CD4-positive, alpha-beta T cell treated with Interferon alpha-2 for 1 hour (primary cell): ENCODE results near the gene LTB.
A peak's percentile ranks its signal among the peaks of the same experiment; 100 is the strongest.

Experiments used
- DNase-seq, 2 donors: peaks; one replicate each; pipeline ENCODE4 v3.0.0-alpha.2; 2020 to 2022

The LTB gene

GRCh38 chr6:31582230-31582643 is at the start of gene LTB:
TSS of gene LTB (minus strand) at chr6:31582424. CDS start at chr6:31582417, 7 bp downstream.
- peak; percentile 76 to 82 for DNase-seq

GRCh38 chr6:31631681-31632278 is 49.6 kb upstream of the LTB start:
- DNase-seq, result no peak

GRCh38 chr6:31631209-31631608 is 49.0 kb upstream of the LTB start:
- DNase-seq, result no peak

- no peak for DNase-seq
Observed at GRCh38 chr6:31630177-31630934, 48.1 kb upstream of the LTB start.

- DNase-seq, result no peak
Observed at GRCh38 chr6:31629014-31629413, 46.8 kb upstream of the LTB start.

- no peak for DNase-seq
Observed at GRCh38 chr6:31627690-31628287, 45.6 kb upstream of the LTB start.

- no peak for DNase-seq
Observed at GRCh38 chr6:31626952-31627351, 44.7 kb upstream of the LTB start.

- no peak for DNase-seq
Observed at GRCh38 chr6:31624070-31624469, 41.8 kb upstream of the LTB start.

GRCh38 chr6:31622684-31623091 is 40.5 kb upstream of the LTB start:
- no peak for DNase-seq

GRCh38 chr6:31621991-31622390 is 39.8 kb upstream of the LTB start:
- no peak for DNase-seq

GRCh38 chr6:31621320-31621939 is 39.2 kb upstream of the LTB start:
- DNase-seq, result no peak

- DNase-seq, result no peak
Observed at GRCh38 chr6:31620586-31621319, 38.5 kb upstream of the LTB start, which contains the start of gene PRRC2A. TSS of gene PRRC2A (plus strand) at chr6:31620715. CDS start at chr6:31622790, 2,075 bp downstream.

GRCh38 chr6:31619805-31620585 is 37.8 kb upstream of the LTB start:
- peak; percentile 98 to 99 for DNase-seq

- no peak for DNase-seq
Observed at GRCh38 chr6:31617010-31617409, 34.8 kb upstream of the LTB start.

- DNase-seq, result no peak
Observed at GRCh38 chr6:31615748-31616147, 33.5 kb upstream of the LTB start.

GRCh38 chr6:31614684-31615578 is 32.7 kb upstream of the LTB start, which contains the start of gene AIF1:
TSS of gene AIF1 (plus strand) at chr6:31615234. CDS start at chr6:31615330, 96 bp downstream.
- DNase-seq, result peak in 1 of 2 donors; percentile 32

- peak in 1 of 2 donors; percentile 18 for DNase-seq
Observed at GRCh38 chr6:31614075-31614619, 31.9 kb upstream of the LTB start.

- DNase-seq, result no peak
Observed at GRCh38 chr6:31610968-31611367, 28.7 kb upstream of the LTB start.

- no peak for DNase-seq
Observed at GRCh38 chr6:31609519-31610406, 27.5 kb upstream of the LTB start.
